Measurements from ENCODE around the gene LMOD3.

The LMOD3 gene

GRCh38 chr3:69143612-69144011, 21.2 kb upstream of the LMOD3 start:
- Histone ChIP-seq H3K9me3 (ENCODE audit: insufficient read depth, low read length) (no peaks in the 10 kb centered on the region), H3K36me3 (replicated peaks; ENCODE audit: low read depth, low read length) (no peaks in the 10 kb centered on the region), H3K27me3 (ENCODE audit: low read depth, low read length) (peaks cover 28% of the 10 kb centered on the region; the same call in 1 of the 2 replicates), H3K4me1 (ENCODE audit: low read length) (no peaks in the 10 kb centered on the region), H3K4me2 (ENCODE audit: low read length) (no peak overlapping the region), H3K9ac (ENCODE audit: low read length) (no peak overlapping the region), H4K20me1 (ENCODE audit: insufficient read depth, low read length) (no peaks in the 10 kb centered on the region), H2AFZ (ENCODE audit: low read depth, low read length) (no peak overlapping the region), H3K79me2 (ENCODE audit: low read length) (no peaks in the 10 kb centered on the region), H3K4me3 (ENCODE audit: low read length) (no peak overlapping the region), H3K27ac (ENCODE audit: low read length) (no peak overlapping the region)
- no peak for TF ChIP-seq CTCF (IDR thresholded peaks at IDR 0.05; ENCODE audit: low read depth, low read length)
- no peak for TF ChIP-seq EZH2phosphoT487 (IDR thresholded peaks at IDR 0.05; ENCODE audit: low read depth)

- Histone ChIP-seq H3K9me3 (ENCODE audit: insufficient read depth, low read length) (no peaks in the 10 kb centered on the region), H3K9ac (ENCODE audit: low read length) (no peak overlapping the region), H2AFZ (ENCODE audit: low read depth, low read length) (no peak overlapping the region), H3K4me1 (ENCODE audit: low read length) (no peaks in the 10 kb centered on the region), H3K27me3 (ENCODE audit: low read depth, low read length) (peaks cover 35% of the 10 kb centered on the region; the same call in 1 of the 2 replicates), H4K20me1 (ENCODE audit: insufficient read depth, low read length) (no peaks in the 10 kb centered on the region), H3K4me3 (ENCODE audit: low read length) (no peak overlapping the region), H3K4me2 (ENCODE audit: low read length) (no peak overlapping the region), H3K79me2 (ENCODE audit: low read length) (no peaks in the 10 kb centered on the region), H3K27ac (ENCODE audit: low read length) (no peak overlapping the region), H3K36me3 (replicated peaks; ENCODE audit: low read depth, low read length) (no peaks in the 10 kb centered on the region)
- no peak for TF ChIP-seq EZH2phosphoT487 (IDR thresholded peaks at IDR 0.05; ENCODE audit: low read depth)
Observed at GRCh38 chr3:69142797-69143454, 20.5 kb upstream of the LMOD3 start.

DNA sequence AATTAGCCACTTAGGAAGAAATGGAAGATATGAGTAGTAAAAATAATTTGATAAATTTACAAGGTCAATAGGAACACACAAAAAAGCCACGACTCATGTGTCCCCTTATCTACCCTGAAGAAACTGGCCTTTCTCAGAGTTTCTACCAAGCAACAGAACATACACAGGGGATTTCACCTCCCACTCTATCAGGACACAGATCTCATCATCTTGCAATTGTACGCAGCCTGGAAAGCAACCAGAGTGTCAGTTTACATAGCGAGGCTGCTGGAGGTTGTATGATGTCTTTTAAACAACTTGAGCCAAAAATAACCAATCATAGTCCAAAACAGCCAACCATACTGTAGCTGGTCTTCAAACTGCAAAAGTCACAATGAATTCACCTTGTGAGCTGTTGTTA, 19.7 kb upstream of the LMOD3 start:
- Histone ChIP-seq H3K9ac (ENCODE audit: low read length) (no peak overlapping the region), H3K27me3 (ENCODE audit: low read depth, low read length) (peaks cover 35% of the 10 kb centered on the region; the same call in 1 of the 2 replicates), H3K36me3 (replicated peaks; ENCODE audit: low read depth, low read length) (no peaks in the 10 kb centered on the region), H3K27ac (ENCODE audit: low read length) (no peak overlapping the region), H3K9me3 (ENCODE audit: insufficient read depth, low read length) (no peaks in the 10 kb centered on the region), H3K4me2 (ENCODE audit: low read length) (no peak overlapping the region), H3K4me3 (ENCODE audit: low read length) (no peak overlapping the region), H4K20me1 (ENCODE audit: insufficient read depth, low read length) (no peaks in the 10 kb centered on the region), H3K4me1 (ENCODE audit: low read length) (no peaks in the 10 kb centered on the region), H2AFZ (ENCODE audit: low read depth, low read length) (no peak overlapping the region), H3K79me2 (ENCODE audit: low read length) (no peaks in the 10 kb centered on the region)
- no peak for TF ChIP-seq CTCF (IDR thresholded peaks at IDR 0.05; ENCODE audit: low read depth, low read length)
- no peak for TF ChIP-seq EZH2phosphoT487 (IDR thresholded peaks at IDR 0.05; ENCODE audit: low read depth)

- Histone ChIP-seq H3K4me1 (ENCODE audit: low read length) (no peaks in the 10 kb centered on the region), H4K20me1 (ENCODE audit: insufficient read depth, low read length) (no peaks in the 10 kb centered on the region), H3K79me2 (ENCODE audit: low read length) (no peaks in the 10 kb centered on the region), H3K27me3 (ENCODE audit: low read depth, low read length) (peaks cover 38% of the 10 kb centered on the region; the same call in 1 of the 2 replicates), H3K9ac (ENCODE audit: low read length) (no peak overlapping the region), H3K4me3 (ENCODE audit: low read length) (no peak overlapping the region), H3K4me2 (ENCODE audit: low read length) (no peak overlapping the region), H3K27ac (ENCODE audit: low read length) (no peak overlapping the region), H3K9me3 (ENCODE audit: insufficient read depth, low read length) (no peaks in the 10 kb centered on the region), H3K36me3 (replicated peaks; ENCODE audit: low read depth, low read length) (no peaks in the 10 kb centered on the region), H2AFZ (ENCODE audit: low read depth, low read length) (no peak overlapping the region)
- TF ChIP-seq CTCF (IDR thresholded peaks at IDR 0.05; ENCODE audit: low read depth, low read length) (no peak), EZH2phosphoT487 (IDR thresholded peaks at IDR 0.05; ENCODE audit: low read depth) (no peak)
Observed at GRCh38 chr3:69141313-69141712, 18.9 kb upstream of the LMOD3 start.
